GM21717 (cell line): Measurements from ENCODE around the gene LRRC1.

Experiments used
- ATAC-seq: cut with Tn5 transposase; IDR thresholded peaks from one replicate; pipeline ENCODE4 v1.9.1; 2021; ENCODE audit warnings: mild to moderate bottlenecking, moderate library complexity; ENCODE audit not compliant: unreplicated experiment

LRRC1 gene

GRCh38 chr6:53947780-53948179 lies 153.0 kb downstream of the LRRC1 start:
- ATAC-seq: no peak

GRCh38 chr6:53951383-53951782 lies 156.6 kb downstream of the LRRC1 start:
- ATAC-seq: no peak

- peak; percentile 88 for ATAC-seq
Observed at GRCh38 chr6:53956068-53956711, 161.4 kb downstream of the LRRC1 start.

GRCh38 chr6:53956804-53957203 lies 162.0 kb downstream of the LRRC1 start:
- no peak for ATAC-seq

GRCh38 chr6:53959717-53960116 lies 164.9 kb downstream of the LRRC1 start:
- no peak for ATAC-seq

GRCh38 chr6:53960311-53960710 lies 165.5 kb downstream of the LRRC1 start:
- ATAC-seq: no peak

GRCh38 chr6:53961679-53962370 lies 167.0 kb downstream of the LRRC1 start:
- no peak for ATAC-seq

GRCh38 chr6:53962646-53963045 lies 167.8 kb downstream of the LRRC1 start:
- no peak for ATAC-seq

GRCh38 chr6:53967415-53967814 lies 172.6 kb downstream of the LRRC1 start:
- ATAC-seq: no peak
